CD4-positive, alpha-beta T cell treated with Interleukin-17A for 1 hour (primary cell): ENCODE data around the gene CASP8.
A peak's percentile ranks its signal among the peaks of the same experiment; 100 is the strongest.
"Not testable (repeated sequence)": the region's sequence is repeated elsewhere in the genome, so short reads cannot be mapped to it uniquely, and the experiment has no call there.

ENCODE experiments used
- DNase-seq: peaks from one replicate; pipeline ENCODE4 v3.0.0-alpha.2; 2020

Gene CASP8

GRCh38 chr2:201260302-201260800 is at the start of gene CASP8:
Gene CASP8, plus strand, starts transcription at chr2:201260536. Its CDS starts 5,951 bp downstream, at chr2:201266487.
- peak; percentile 88 for DNase-seq

GRCh38 chr2:201215963-201216362 is 44.4 kb upstream of the CASP8 start:
- no peak for DNase-seq

- no peak for DNase-seq
Measured at GRCh38 chr2:201216918-201217317, 43.4 kb upstream of the CASP8 start.

GRCh38 chr2:201218780-201219179 is 41.6 kb upstream of the CASP8 start:
- DNase-seq, result no peak

GRCh38 chr2:201219328-201220096 is 40.8 kb upstream of the CASP8 start:
- no peak for DNase-seq

- DNase-seq, result no peak
Measured at GRCh38 chr2:201220102-201220570, 40.2 kb upstream of the CASP8 start.

- no peak for DNase-seq
Measured at GRCh38 chr2:201223089-201224073, 37.0 kb upstream of the CASP8 start.

- DNase-seq, result no peak
Measured at GRCh38 chr2:201228271-201228911, 31.9 kb upstream of the CASP8 start.

GRCh38 chr2:201228912-201229290 is 31.4 kb upstream of the CASP8 start:
- DNase-seq, result no peak

- DNase-seq, result peak; percentile 94
Measured at GRCh38 chr2:201231781-201232466, 28.4 kb upstream of the CASP8 start.

GRCh38 chr2:201232467-201232815 is 27.9 kb upstream of the CASP8 start:
- no peak for DNase-seq

- peak; percentile 92 for DNase-seq
Measured at GRCh38 chr2:201233192-201233811, 27.0 kb upstream of the CASP8 start.

GRCh38 chr2:201233812-201234662 is 26.3 kb upstream of the CASP8 start:
- DNase-seq, result peak; percentile 38

GRCh38 chr2:201234663-201235135 is 25.6 kb upstream of the CASP8 start:
- DNase-seq, result no peak

- peak; percentile 85 for DNase-seq
Measured at GRCh38 chr2:201235860-201236811, 24.2 kb upstream of the CASP8 start.

GRCh38 chr2:201237486-201238123 is 22.7 kb upstream of the CASP8 start:
- no peak for DNase-seq

GRCh38 chr2:201239167-201239935 is 21.0 kb upstream of the CASP8 start:
- not testable (repeated sequence) for DNase-seq
